Measurements from ENCODE around the gene RABGAP1L. TPM values are rescaled to one million over a fixed set of nuclear protein-coding genes. Genes with fewer than 3 reads are reported as not detected.
A peak's percentile ranks its signal among the peaks of the same experiment; 100 is the strongest.

The RABGAP1L gene
- total RNA-seq, 4 donors from 2014 or later = 48.2 to 102 (median 59.1) TPM

- 9% methylated on average over 19 of the region's 19 CpGs for WGBS
- H3K9me3 ChIP-seq = no peaks in the 10 kb centered on the region
- H3K27me3 ChIP-seq = no peaks in the 10 kb centered on the region
- peak overlapping the region; percentile 76 for H3K4me3 ChIP-seq
- H3K36me3 ChIP-seq = no peaks in the 10 kb centered on the region
- no peak for TF ChIP-seq EP300 (IDR thresholded peaks at IDR 0.05)
- TF ChIP-seq POLR2A (IDR thresholded peaks at IDR 0.05) = no peak
- TF ChIP-seq CTCF (IDR thresholded peaks at IDR 0.05) = peak; percentile 71 to 85
- TF ChIP-seq POLR2AphosphoS5 (IDR thresholded peaks at IDR 0.05) = no peak
- peak overlapping the region; percentile 95 for H3K27ac ChIP-seq
- peaks cover 32% of the 10 kb centered on the region for H3K4me1 ChIP-seq
- peak in 1 of 2 donors; percentile 82 for DNase-seq (ENCODE audit: low spot score in 2 of 2)
Observed at GRCh38 chr1:174998569-174999215, 839.4 kb downstream of the RABGAP1L start.

GRCh38 chr1:174999216-174999935 is 840.1 kb downstream of the RABGAP1L start:
- DNase-seq (ENCODE audit: low spot score in 2 of 2) = peak; percentile 98 to 99
- H3K9me3 ChIP-seq = no peaks in the 10 kb centered on the region
- peak overlapping the region; percentile 76 for H3K4me3 ChIP-seq
- H3K36me3 ChIP-seq = no peaks in the 10 kb centered on the region
- H3K4me1 ChIP-seq = peaks cover 32% of the 10 kb centered on the region
- H3K27me3 ChIP-seq = no peaks in the 10 kb centered on the region
- under 1% methylated on average over 45 of the region's 58 CpGs for WGBS
- peak overlapping the region; percentile 95 for H3K27ac ChIP-seq
- TF ChIP-seq EP300 (IDR thresholded peaks at IDR 0.05) (no peak), POLR2AphosphoS5 (IDR thresholded peaks at IDR 0.05) (peak; percentile 93 to 99 (median 93)), POLR2A (IDR thresholded peaks at IDR 0.05) (peak; percentile 80 to 95)

- peak within 1 kb of the TSS; percentile 76 for H3K4me3 ChIP-seq
- TF ChIP-seq POLR2AphosphoS5 (IDR thresholded peaks at IDR 0.05) (peak in 2 of 3 donors; percentile 12 to 76), EP300 (IDR thresholded peaks at IDR 0.05) (no peak), CTCF (IDR thresholded peaks at IDR 0.05) (no peak)
- WGBS = under 1% methylated on average over 62 of the region's 71 CpGs
- peak in 1 of 2 donors; percentile 81 for DNase-seq (ENCODE audit: low spot score in 2 of 2)
- H3K27me3 ChIP-seq = no peaks in the 10 kb centered on the region
- no peaks in the 10 kb centered on the region for H3K9me3 ChIP-seq
- peaks cover 32% of the 10 kb centered on the region for H3K4me1 ChIP-seq
- peak within 1 kb of the TSS; percentile 95 for H3K27ac ChIP-seq
- no peaks in the 10 kb centered on the region for H3K36me3 ChIP-seq
Observed at GRCh38 chr1:174999936-175000696, 840.8 kb downstream of the RABGAP1L start, which contains the start of gene CACYBP. CACYBP (plus strand) TSS chr1:174999947; CDS start chr1:175000181, 234 bp downstream.

- no peak for TF ChIP-seq POLR2A (IDR thresholded peaks at IDR 0.05)
- no peak for TF ChIP-seq POLR2AphosphoS5 (IDR thresholded peaks at IDR 0.05)
- TF ChIP-seq CTCF (IDR thresholded peaks at IDR 0.05) = no peak
- TF ChIP-seq EP300 (IDR thresholded peaks at IDR 0.05) = no peak
- no peak for DNase-seq (ENCODE audit: low spot score in 2 of 2)
- H3K36me3 ChIP-seq = peaks cover 1% of the 10 kb centered on the region
- 2% methylated on average over 5 of the region's 5 CpGs for WGBS
- H3K27me3 ChIP-seq = no peaks in the 10 kb centered on the region
- H3K4me1 ChIP-seq = peaks cover 32% of the 10 kb centered on the region
- H3K27ac ChIP-seq = no peak overlapping the region
- no peaks in the 10 kb centered on the region for H3K9me3 ChIP-seq
- H3K4me3 ChIP-seq = peak overlapping the region; percentile 76
Observed at GRCh38 chr1:175000697-175001187, 841.4 kb downstream of the RABGAP1L start.

GRCh38 chr1:175002910-175003517 is 843.7 kb downstream of the RABGAP1L start:
- Histone ChIP-seq H3K9me3 (no peaks in the 10 kb centered on the region), H3K36me3 (peaks cover 23% of the 10 kb centered on the region), H3K27ac (no peak overlapping the region), H3K4me1 (peaks cover 32% of the 10 kb centered on the region), H3K27me3 (no peaks in the 10 kb centered on the region), H3K4me3 (peak overlapping the region; percentile 16)
- 77% methylated on average over 17 of the region's 17 CpGs for WGBS
- TF ChIP-seq CTCF (IDR thresholded peaks at IDR 0.05) (no peak), POLR2A (IDR thresholded peaks at IDR 0.05) (no peak), POLR2AphosphoS5 (IDR thresholded peaks at IDR 0.05) (no peak), EP300 (IDR thresholded peaks at IDR 0.05) (no peak)
- no peak for DNase-seq (ENCODE audit: low spot score in 2 of 2)
